Measurements from ENCODE around the gene SYNJ2.

The SYNJ2 gene

DNA sequence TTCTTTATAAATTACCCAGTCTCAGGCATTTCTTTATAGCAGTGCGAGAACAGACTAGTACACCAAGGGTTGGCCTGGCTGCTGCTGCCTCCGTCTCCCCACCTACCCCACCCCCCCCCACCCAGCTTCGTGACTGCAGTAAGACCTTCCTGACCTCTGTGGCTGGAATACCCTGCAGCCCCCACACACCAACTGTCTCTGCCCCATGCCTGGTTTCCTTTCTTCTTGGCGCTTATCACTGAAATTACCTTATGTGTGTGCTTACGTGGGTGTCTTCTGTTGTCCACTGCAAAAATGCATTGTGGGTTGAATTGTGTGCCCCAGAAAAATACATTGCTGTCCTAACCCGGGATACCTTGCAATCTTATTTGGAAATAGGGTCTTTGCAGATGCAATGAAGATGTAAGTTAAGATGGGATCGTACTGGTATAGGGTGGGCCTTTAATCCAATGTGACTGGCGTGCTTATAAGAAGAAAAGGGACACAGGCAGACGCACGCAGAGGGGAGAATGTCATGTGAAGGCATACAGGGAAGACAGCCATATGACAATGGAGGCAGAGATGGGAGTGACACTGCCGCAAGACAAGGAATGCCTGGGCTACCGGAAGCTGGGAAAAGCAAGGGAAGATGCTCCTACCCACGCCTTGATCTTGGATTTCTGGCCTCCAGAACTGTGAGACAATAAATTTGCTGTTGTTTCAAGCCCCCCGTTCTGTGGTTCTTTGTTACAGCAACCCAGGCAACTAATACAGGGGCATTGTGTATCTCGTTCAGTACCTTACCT is 15.4 kb downstream of the SYNJ2 start:
- TF ChIP-seq, protein P1, sequence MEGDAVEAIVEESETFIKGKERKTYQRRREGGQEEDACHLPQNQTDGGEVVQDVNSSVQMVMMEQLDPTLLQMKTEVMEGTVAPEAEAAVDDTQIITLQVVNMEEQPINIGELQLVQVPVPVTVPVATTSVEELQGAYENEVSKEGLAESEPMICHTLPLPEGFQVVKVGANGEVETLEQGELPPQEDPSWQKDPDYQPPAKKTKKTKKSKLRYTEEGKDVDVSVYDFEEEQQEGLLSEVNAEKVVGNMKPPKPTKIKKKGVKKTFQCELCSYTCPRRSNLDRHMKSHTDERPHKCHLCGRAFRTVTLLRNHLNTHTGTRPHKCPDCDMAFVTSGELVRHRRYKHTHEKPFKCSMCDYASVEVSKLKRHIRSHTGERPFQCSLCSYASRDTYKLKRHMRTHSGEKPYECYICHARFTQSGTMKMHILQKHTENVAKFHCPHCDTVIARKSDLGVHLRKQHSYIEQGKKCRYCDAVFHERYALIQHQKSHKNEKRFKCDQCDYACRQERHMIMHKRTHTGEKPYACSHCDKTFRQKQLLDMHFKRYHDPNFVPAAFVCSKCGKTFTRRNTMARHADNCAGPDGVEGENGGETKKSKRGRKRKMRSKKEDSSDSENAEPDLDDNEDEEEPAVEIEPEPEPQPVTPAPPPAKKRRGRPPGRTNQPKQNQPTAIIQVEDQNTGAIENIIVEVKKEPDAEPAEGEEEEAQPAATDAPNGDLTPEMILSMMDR (IDR thresholded peaks at IDR 0.05; ENCODE audit: extremely low read depth, missing control alignments) = no peak
- no peak for DNase-seq (ENCODE audit: low spot score)

DNA sequence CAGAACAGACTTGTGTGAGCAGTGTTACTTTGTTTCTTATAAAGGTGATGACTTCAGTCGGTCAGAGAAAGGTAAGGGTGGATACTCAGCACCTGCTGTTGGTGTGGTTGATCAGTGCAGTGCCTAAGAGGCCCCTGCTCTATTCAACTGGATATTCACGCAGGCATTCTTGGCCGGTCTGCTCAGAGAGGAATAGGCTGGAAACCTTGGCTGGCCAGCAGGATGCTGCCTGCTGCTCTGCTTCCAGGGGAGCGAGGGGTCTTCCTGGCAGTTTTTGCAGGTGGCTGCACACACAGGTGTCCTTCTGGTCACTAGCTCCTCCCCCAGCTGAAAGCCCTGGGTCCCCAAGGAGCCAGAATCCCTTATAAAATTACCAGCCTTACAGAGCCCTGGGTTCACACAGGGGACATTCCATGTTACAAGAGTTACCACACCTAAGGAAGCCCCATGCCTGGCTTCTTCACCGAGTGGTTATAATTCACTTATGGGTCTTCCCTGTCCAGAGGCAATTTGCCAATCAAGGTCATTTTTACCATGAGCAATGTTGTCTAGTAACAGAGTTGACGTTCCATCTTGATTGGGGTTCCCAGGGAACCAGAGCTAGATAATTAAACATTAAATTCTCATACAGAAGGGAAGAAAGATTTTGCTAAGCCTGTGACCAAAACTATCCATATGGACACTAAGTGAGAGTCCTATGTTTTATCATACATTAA is 16.4 kb downstream of the SYNJ2 start:
- no peak for DNase-seq (ENCODE audit: low spot score)
- TF ChIP-seq, protein P1 (IDR thresholded peaks at IDR 0.05; ENCODE audit: extremely low read depth, missing control alignments) = no peak

DNA sequence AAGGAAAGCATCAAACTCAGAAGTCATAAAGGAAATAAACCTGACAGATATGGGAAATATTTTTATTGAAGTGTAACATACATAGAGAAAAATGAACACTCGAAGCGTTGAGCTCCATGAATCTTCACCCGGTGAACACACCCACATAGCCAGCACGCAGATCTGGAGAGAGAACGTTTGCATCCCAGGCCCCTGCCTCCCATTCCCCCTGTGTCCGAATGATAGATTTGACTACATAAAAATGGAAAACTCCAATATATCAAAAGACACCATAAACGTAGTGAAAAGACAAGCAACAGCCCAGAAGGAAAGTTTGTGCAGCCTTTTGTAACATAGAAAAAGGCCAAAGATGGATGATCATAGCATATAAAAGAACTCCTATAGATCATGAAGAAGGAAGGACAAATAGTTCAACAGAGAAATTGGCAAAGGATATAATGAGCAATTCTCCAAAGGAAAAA is 17.1 kb downstream of the SYNJ2 start:
- no peak for DNase-seq (ENCODE audit: low spot score)
- TF ChIP-seq, protein P1 (IDR thresholded peaks at IDR 0.05; ENCODE audit: extremely low read depth, missing control alignments) = no peak

DNA sequence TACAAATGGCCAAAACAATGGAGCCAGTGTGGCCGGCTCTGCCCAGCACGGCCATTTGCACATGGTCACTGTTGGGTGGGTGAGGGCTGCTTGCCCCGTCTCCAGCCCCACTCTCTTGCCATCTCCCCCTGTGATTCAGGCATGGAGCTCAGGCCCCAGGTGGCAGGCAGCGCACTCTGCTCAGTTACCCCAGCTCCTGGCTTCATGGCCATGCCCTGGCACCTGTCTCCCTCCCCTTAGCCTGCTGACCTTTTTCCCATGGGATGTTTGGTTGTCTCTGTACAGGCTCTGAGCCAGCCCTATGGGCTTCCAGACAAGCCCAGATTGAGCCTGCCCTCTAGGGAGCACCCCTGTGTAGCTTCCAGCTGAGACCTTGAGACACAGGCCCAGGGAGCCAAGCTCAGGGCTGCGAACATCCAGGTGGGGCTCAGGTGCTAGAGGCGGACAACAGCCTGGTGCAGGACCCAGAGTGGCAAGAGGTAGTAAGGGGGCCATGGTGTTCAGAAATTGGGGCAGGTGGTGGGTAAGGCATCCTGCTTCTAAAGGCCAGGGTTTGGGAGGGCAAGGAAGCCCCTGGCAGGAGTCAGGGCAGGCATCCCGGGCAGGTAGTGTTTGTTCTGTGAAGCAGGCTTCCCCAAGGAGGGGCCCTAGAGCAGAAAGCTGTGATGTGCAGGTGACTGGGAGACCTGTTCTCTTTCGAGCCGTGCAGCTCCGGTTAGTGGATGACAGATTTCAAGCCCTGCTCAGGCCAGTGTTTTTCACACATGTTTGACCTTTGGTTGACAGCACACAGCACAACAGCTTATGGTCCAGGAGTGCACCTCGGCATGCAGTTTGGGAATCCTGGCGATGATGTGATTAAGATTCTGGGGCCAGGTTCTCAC is 17.7 kb downstream of the SYNJ2 start:
- TF ChIP-seq, protein P1 (IDR thresholded peaks at IDR 0.05; ENCODE audit: extremely low read depth, missing control alignments) = no peak
- no peak for DNase-seq (ENCODE audit: low spot score)

DNA sequence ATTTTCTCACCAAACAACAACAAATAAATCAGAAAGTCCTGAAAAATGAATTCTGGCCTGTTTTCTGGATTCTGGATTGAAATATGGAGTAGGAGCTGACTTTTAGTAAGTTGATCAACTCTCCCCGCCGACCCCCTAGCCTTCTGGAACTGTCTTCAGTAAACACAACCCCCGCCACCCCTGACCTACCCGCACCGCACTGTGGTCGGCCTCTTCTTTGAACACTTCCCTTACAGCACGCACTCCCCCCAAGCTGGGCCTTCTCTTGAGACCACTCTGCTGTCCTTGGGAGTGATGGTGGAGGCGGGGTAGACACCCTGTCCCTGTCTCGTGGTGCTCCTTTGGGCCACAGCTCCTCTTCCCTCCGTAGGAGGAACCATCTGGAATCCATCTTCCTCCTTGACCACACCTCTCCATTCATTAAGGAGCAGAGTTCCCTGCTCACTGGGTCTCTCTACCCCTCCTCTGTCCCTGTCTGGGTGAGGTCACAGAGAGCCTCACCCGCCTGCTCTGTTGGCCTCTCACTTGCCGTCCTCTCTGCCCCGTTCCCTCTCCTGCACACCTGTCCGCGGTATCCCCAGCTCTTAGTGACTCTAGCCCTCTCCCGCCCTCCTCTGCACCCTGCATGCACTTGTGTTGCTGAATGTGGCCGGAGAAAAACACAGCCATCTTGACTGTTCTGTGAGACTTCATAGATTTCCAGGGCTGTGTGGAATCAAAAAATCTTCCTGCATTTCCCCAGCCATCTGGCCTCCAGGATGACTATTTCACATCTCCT is 19.1 kb downstream of the SYNJ2 start:
- TF ChIP-seq, protein P1 (IDR thresholded peaks at IDR 0.05; ENCODE audit: extremely low read depth, missing control alignments) = no peak
- DNase-seq (ENCODE audit: low spot score) = no peak

DNA sequence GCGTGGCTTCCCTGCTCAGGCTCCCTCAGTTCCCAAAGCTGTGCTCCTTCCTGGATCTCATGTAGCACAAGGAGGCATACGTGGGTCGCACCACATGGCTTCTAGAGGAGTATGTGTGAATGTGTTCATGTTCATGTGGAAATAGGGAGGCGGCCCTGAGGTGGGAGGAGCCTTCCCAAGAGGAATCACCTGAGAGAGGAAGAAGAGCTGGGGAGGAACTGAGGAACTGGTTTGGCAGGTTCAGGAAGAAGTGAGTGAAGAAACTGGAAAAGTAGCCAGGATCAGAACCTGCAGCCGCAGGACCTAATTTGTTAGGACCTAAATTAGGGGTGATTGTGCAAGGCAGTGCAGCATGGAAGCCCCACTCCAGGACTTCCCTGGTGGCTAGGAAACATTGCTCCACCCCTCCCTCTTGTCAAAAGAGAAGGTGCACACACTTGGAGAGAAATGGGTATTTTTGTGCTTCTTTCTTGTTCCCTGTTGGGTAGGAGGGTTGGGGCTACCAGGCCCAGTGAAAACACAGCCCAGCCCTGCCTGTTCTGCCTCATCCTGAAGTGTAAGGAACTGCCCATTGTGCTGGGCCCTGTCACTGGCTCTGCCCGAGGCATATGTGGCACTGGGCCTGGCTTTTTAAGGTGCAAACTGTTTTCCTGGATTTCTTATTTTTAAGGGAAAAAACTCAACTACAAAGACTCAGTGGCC is 20.7 kb downstream of the SYNJ2 start:
- TF ChIP-seq, protein P1 (IDR thresholded peaks at IDR 0.05; ENCODE audit: extremely low read depth, missing control alignments) = no peak
- DNase-seq (ENCODE audit: low spot score) = no peak

All from GM20000 (cell line).